Loucy (cell line): ENCODE data around the gene EPB41L3.

Source experiments
- H2AFZ ChIP-seq: fragments of 200-600 bp; sonication (generic); 2 replicates; pipeline ENCODE4 v1.6.0; 2016; ENCODE audit warnings: antibody characterized with exemption, mild to moderate bottlenecking, low read length, moderate library complexity
- H3F3A ChIP-seq: fragments of 200-600 bp; 2 replicates; pipeline ENCODE4 v1.6.0; 2016; ENCODE audit warnings: antibody characterized with exemption, low read depth, mild to moderate bottlenecking
- H3K27me3 ChIP-seq: fragments of 200-600 bp; sonication (generic); 2 replicates; pipeline ENCODE4 v1.6.1; 2014; ENCODE audit warnings: low read length, mild to moderate bottlenecking; ENCODE audit not compliant: insufficient read depth, poor library complexity, severe bottlenecking
- H3K36me3 ChIP-seq: fragments of 200-600 bp; sonication (generic); 2 replicates; pipeline ENCODE4 v1.6.1; 2016; ENCODE audit warnings: low read length; ENCODE audit not compliant: insufficient read depth
- H3K4me1 ChIP-seq: fragments of 200-600 bp; sonication (generic); 2 replicates; pipeline ENCODE4 v1.5.1; 2014; ENCODE audit warnings: low read length, mild to moderate bottlenecking; ENCODE audit not compliant: insufficient read depth, poor library complexity, severe bottlenecking
- H3K4me2 ChIP-seq: fragments of 200-600 bp; sonication (generic); 2 replicates; pipeline ENCODE4 v1.6.0; 2014; ENCODE audit warnings: antibody characterized with exemption, low read length, low read depth, mild to moderate bottlenecking; ENCODE audit not compliant: poor library complexity, severe bottlenecking
- H3K4me3 ChIP-seq: fragments of 200-600 bp; sonication (generic); 2 replicates; pipeline ENCODE4 v1.5.1; 2014; ENCODE audit warnings: low read length, mild to moderate bottlenecking, mixed read lengths; ENCODE audit not compliant: poor library complexity, severe bottlenecking
- H3K79me2 ChIP-seq: fragments of 200-600 bp; sonication (generic); 2 replicates; pipeline ENCODE4 v1.6.1; 2014; ENCODE audit warnings: low read length; ENCODE audit not compliant: insufficient read depth
- H3K9ac ChIP-seq: fragments of 200-600 bp; sonication (generic); 2 replicates; pipeline ENCODE4 v1.6.0; 2014; ENCODE audit warnings: mild to moderate bottlenecking, low read depth, low read length, moderate library complexity; ENCODE audit not compliant: poor library complexity, severe bottlenecking
- H3K9me2 ChIP-seq: fragments of 200-600 bp; sonication (generic); replicated peaks from 2 replicates; pipeline ENCODE4 v1.6.1; 2016; ENCODE audit warnings: low read depth, low read length, mixed read lengths
- H3K9me3 ChIP-seq: fragments of 200-600 bp; sonication (generic); 2 replicates; pipeline ENCODE4 v1.6.1; 2014; ENCODE audit warnings: mild to moderate bottlenecking, antibody characterized with exemption, low read length, low read depth; ENCODE audit not compliant: insufficient read depth
- H4K20me1 ChIP-seq: fragments of 200-600 bp; sonication (generic); 2 replicates; pipeline ENCODE4 v1.6.0; 2014; ENCODE audit warnings: antibody characterized with exemption, low read length, mild to moderate bottlenecking; ENCODE audit not compliant: insufficient read depth, poor library complexity, severe bottlenecking
- CTCF ChIP-seq: fragments of 200-600 bp; sonication (generic); conservative IDR thresholded peaks from 2 replicates; pipeline ENCODE4 v1.5.1; 2014; ENCODE audit warnings: mild to moderate bottlenecking, antibody characterized with exemption, low read length
- EZH2phosphoT487 ChIP-seq: fragments of 200-600 bp; IDR thresholded peaks from 2 replicates; pipeline ENCODE4 v1.6.1; 2018; ENCODE audit warnings: antibody characterized with exemption, mild to moderate bottlenecking, moderate library complexity, borderline replicate concordance

The EPB41L3 gene

GRCh38 chr18:5451871-5452270 is 91.9 kb downstream of the EPB41L3 start:
- H3K27me3 ChIP-seq: no peaks in the 10 kb centered on the region
- H4K20me1 ChIP-seq: no peaks in the 10 kb centered on the region
- no peaks in the 10 kb centered on the region for H3K9me2 ChIP-seq
- H3F3A ChIP-seq: no peaks in the 10 kb centered on the region
- H3K4me2 ChIP-seq: no peak overlapping the region
- no peaks in the 10 kb centered on the region for H3K79me2 ChIP-seq
- no peak overlapping the region for H3K4me3 ChIP-seq
- no peak for TF ChIP-seq EZH2phosphoT487
- TF ChIP-seq CTCF: no peak
- no peaks in the 10 kb centered on the region for H3K36me3 ChIP-seq
- H3K9ac ChIP-seq: no peak overlapping the region
- no peak overlapping the region for H2AFZ ChIP-seq
- H3K4me1 ChIP-seq: no peaks in the 10 kb centered on the region
- H3K9me3 ChIP-seq: no peaks in the 10 kb centered on the region

- Histone ChIP-seq H3K9me2 (no peaks in the 10 kb centered on the region), H3K9ac (no peak overlapping the region), H3K9me3 (no peaks in the 10 kb centered on the region), H3K36me3 (no peaks in the 10 kb centered on the region), H3K4me1 (no peaks in the 10 kb centered on the region), H4K20me1 (no peaks in the 10 kb centered on the region), H3K4me3 (no peak overlapping the region), H2AFZ (no peak overlapping the region), H3F3A (no peaks in the 10 kb centered on the region), H3K4me2 (no peak overlapping the region), H3K79me2 (no peaks in the 10 kb centered on the region), H3K27me3 (no peaks in the 10 kb centered on the region)
- no peak for TF ChIP-seq EZH2phosphoT487
- no peak for TF ChIP-seq CTCF
These were observed 92.6 kb downstream of the EPB41L3 start for GRCh38 chr18:5451150-5451549.

GRCh38 chr18:5449858-5450509 is 93.8 kb downstream of the EPB41L3 start:
- H3K9me3 ChIP-seq: no peaks in the 10 kb centered on the region
- H3K9ac ChIP-seq: no peak overlapping the region
- H3K9me2 ChIP-seq: no peaks in the 10 kb centered on the region
- no peak overlapping the region for H3K4me3 ChIP-seq
- H4K20me1 ChIP-seq: no peaks in the 10 kb centered on the region
- H3K4me1 ChIP-seq: no peaks in the 10 kb centered on the region
- no peak overlapping the region for H3K4me2 ChIP-seq
- no peaks in the 10 kb centered on the region for H3K27me3 ChIP-seq
- H2AFZ ChIP-seq: no peak overlapping the region
- H3K36me3 ChIP-seq: no peaks in the 10 kb centered on the region
- TF ChIP-seq CTCF (no peak), EZH2phosphoT487 (no peak)
- no peaks in the 10 kb centered on the region for H3F3A ChIP-seq
- no peaks in the 10 kb centered on the region for H3K79me2 ChIP-seq
